Hepatocyte (in vitro differentiated cells): ENCODE results near the gene ADGRA3.

Source experiments
- EZH2phosphoT487 ChIP-seq: fragments of 200-600 bp; sonication (generic); IDR thresholded peaks from one replicate; pipeline ENCODE4 v1.6.1; 2018; ENCODE audit warnings: antibody characterized with exemption, mild to moderate bottlenecking, low read depth, moderate library complexity; ENCODE audit not compliant: unreplicated experiment, severe bottlenecking
- TF ChIP-seq, protein P1 (sequence below): fragments of 200-600 bp; sonication (generic); IDR thresholded peaks from 2 replicates; pipeline ENCODE4 v1.5.1; 2016; ENCODE audit warnings: antibody characterized with exemption, mild to moderate bottlenecking; ENCODE audit not compliant: poor library complexity

GRCh38 chr4:22369901-22370562 is 145.8 kb downstream of the ADGRA3 start:
- TF ChIP-seq, protein P1, sequence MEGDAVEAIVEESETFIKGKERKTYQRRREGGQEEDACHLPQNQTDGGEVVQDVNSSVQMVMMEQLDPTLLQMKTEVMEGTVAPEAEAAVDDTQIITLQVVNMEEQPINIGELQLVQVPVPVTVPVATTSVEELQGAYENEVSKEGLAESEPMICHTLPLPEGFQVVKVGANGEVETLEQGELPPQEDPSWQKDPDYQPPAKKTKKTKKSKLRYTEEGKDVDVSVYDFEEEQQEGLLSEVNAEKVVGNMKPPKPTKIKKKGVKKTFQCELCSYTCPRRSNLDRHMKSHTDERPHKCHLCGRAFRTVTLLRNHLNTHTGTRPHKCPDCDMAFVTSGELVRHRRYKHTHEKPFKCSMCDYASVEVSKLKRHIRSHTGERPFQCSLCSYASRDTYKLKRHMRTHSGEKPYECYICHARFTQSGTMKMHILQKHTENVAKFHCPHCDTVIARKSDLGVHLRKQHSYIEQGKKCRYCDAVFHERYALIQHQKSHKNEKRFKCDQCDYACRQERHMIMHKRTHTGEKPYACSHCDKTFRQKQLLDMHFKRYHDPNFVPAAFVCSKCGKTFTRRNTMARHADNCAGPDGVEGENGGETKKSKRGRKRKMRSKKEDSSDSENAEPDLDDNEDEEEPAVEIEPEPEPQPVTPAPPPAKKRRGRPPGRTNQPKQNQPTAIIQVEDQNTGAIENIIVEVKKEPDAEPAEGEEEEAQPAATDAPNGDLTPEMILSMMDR, result no peak
- TF ChIP-seq EZH2phosphoT487, result no peak
